HEK293T (cell line): ENCODE measurements around the gene TMEM240.
"Not testable (repeated sequence)": the region's sequence is repeated elsewhere in the genome, so short reads cannot be mapped to it uniquely, and the experiment has no call there.

Source experiments
- CTCF ChIA-PET: fragments of 350-600 bp; formaldehyde crosslinking; extraction: SDS; loops from one replicate; lab custom pipeline; 2021; ENCODE audit warnings: antibody characterized with exemption, inconsistent platforms; lab: Yijun Ruan, JAX
- POLR2A ChIA-PET: fragments of 350-600 bp; formaldehyde crosslinking; extraction: SDS; loops from one replicate; lab custom pipeline; 2020; ENCODE audit warnings: antibody characterized with exemption, inconsistent platforms; lab: Yijun Ruan, JAX
- DNase-seq: peaks from one replicate; pipeline ENCODE4 v3.0.0; 2012; ENCODE audit warnings: mixed read lengths; ENCODE audit errors: extremely low spot score
- ARNT ChIP-seq: fragments of 450-650 bp; IDR thresholded peaks from 2 replicates; pipeline ENCODE4 v1.6.1; 2017; ENCODE audit warnings: mild to moderate bottlenecking
- BHLHE40 ChIP-seq: fragments of 450-650 bp; IDR thresholded peaks from 2 replicates; pipeline ENCODE4 v1.6.1; 2016; ENCODE audit warnings: mild to moderate bottlenecking, moderate library complexity, borderline replicate concordance
- CTBP1 ChIP-seq: fragments of 450-650 bp; IDR thresholded peaks from 2 replicates; pipeline ENCODE4 v1.6.1; 2016; ENCODE audit warnings: borderline replicate concordance
- ELF4 ChIP-seq: fragments of 450-650 bp; IDR thresholded peaks from 2 replicates; pipeline ENCODE4 v1.6.1; 2017; ENCODE audit warnings: antibody characterized with exemption
- FOXK2 ChIP-seq: fragments of 450-650 bp; IDR thresholded peaks from 2 replicates; pipeline ENCODE4 v1.6.1; 2016; ENCODE audit warnings: mild to moderate bottlenecking
- FOXM1 ChIP-seq: fragments of 450-650 bp; IDR thresholded peaks from 2 replicates; pipeline ENCODE4 v1.6.1; 2017; ENCODE audit warnings: mild to moderate bottlenecking, borderline replicate concordance
- HDGF ChIP-seq: fragments of 450-650 bp; IDR thresholded peaks from 2 replicates; pipeline ENCODE4 v1.6.1; 2017; ENCODE audit warnings: antibody characterized with exemption, borderline replicate concordance
- L3MBTL2 ChIP-seq: fragments of 450-650 bp; conservative IDR thresholded peaks from 2 replicates; pipeline ENCODE4 v1.6.1; 2016; ENCODE audit warnings: mild to moderate bottlenecking
- LEF1 ChIP-seq: fragments of 450-650 bp; IDR thresholded peaks from 2 replicates; pipeline ENCODE4 v1.6.1; 2017; ENCODE audit warnings: mild to moderate bottlenecking, borderline replicate concordance
- NFRKB ChIP-seq: fragments of 450-650 bp; IDR thresholded peaks from 2 replicates; pipeline ENCODE4 v1.6.1; 2016; ENCODE audit warnings: mild to moderate bottlenecking, moderate library complexity
- PKNOX1 ChIP-seq: fragments of 450-650 bp; IDR thresholded peaks from 2 replicates; pipeline ENCODE4 v1.6.1; 2016
- SP1 ChIP-seq: fragments of 450-650 bp; IDR thresholded peaks from 2 replicates; pipeline ENCODE4 v1.6.1; 2017
- SUZ12 ChIP-seq: fragments of 450-650 bp; IDR thresholded peaks from 2 replicates; pipeline ENCODE4 v1.6.1; 2016; ENCODE audit warnings: mild to moderate bottlenecking
- TARDBP ChIP-seq: fragments of 450-650 bp; IDR thresholded peaks from 2 replicates; pipeline ENCODE4 v1.6.1; 2016
- ZNF384 ChIP-seq: fragments of 450-650 bp; IDR thresholded peaks from 2 replicates; pipeline ENCODE4 v1.6.1; 2016

TMEM240 gene

GRCh38 chr1:1536019-1536937 is 4.1 kb downstream of the TMEM240 start:
- POLR2A ChIA-PET = interaction anchor here (1.1 to 1.2 kb wide), 2 partner anchors 13 to 18 kb away, joined by 3 read pairs; no protein-coding TSS in a partner anchor
- TF ChIP-seq HDGF (no peak), ZNF384 (no peak), L3MBTL2 (no peak), PKNOX1 (no peak), ELF4 (no peak), FOXM1 (no peak), BHLHE40 (no peak), LEF1 (no peak), NFRKB (no peak), FOXK2 (no peak), SP1 (no peak)
- no peak for DNase-seq
- CTCF ChIA-PET = no interaction called here

GRCh38 chr1:1535201-1536018 is 5.0 kb downstream of the TMEM240 start:
- TF ChIP-seq L3MBTL2 = no peak
- TF ChIP-seq FOXM1 = no peak
- TF ChIP-seq SP1 = no peak
- TF ChIP-seq HDGF = no peak
- no peak for TF ChIP-seq NFRKB
- no peak for TF ChIP-seq PKNOX1
- CTCF ChIA-PET = no interaction called here
- POLR2A ChIA-PET = interaction anchor here (1.1 kb wide), 1 partner anchor 19 kb away, joined by 3 read pairs; no protein-coding TSS in a partner anchor
- DNase-seq = no peak

- no peak for DNase-seq
- TF ChIP-seq BHLHE40 = no peak
- TF ChIP-seq NFRKB = no peak
- TF ChIP-seq SP1 = no peak
- TF ChIP-seq PKNOX1 = no peak
- no peak for TF ChIP-seq CTBP1
- no peak for TF ChIP-seq HDGF
- TF ChIP-seq L3MBTL2 = no peak
- no peak for TF ChIP-seq ZNF384
- no peak for TF ChIP-seq SUZ12
- POLR2A ChIA-PET = no interaction called here
- CTCF ChIA-PET = no interaction called here
Measured at GRCh38 chr1:1534401-1535154, 5.8 kb downstream of the TMEM240 start.

GRCh38 chr1:1533894-1534291 is 6.5 kb downstream of the TMEM240 start:
- POLR2A ChIA-PET, CTCF ChIA-PET, DNase-seq: not testable (repeated sequence)

GRCh38 chr1:1533176-1533893 is 7.1 kb downstream of the TMEM240 start:
- POLR2A ChIA-PET, CTCF ChIA-PET, DNase-seq: not testable (repeated sequence)

- TF ChIP-seq SUZ12 (no peak), BHLHE40 (no peak), HDGF (no peak), PKNOX1 (no peak), ARNT (no peak), ZNF384 (no peak), SP1 (no peak), CTBP1 (no peak), TARDBP (no peak)
- ChIA-PET CTCF (no interaction called here), POLR2A (no interaction called here)
- no peak for DNase-seq
Measured at GRCh38 chr1:1531947-1532346, 8.5 kb downstream of the TMEM240 start.
